PC-3 (cell line): ENCODE results near the gene EYS. TPM values are rescaled to one million over a fixed set of nuclear protein-coding genes. Genes with fewer than 3 reads are reported as not detected.

Experiments
- ATAC-seq: fragments of 200-7000 bp; cut with Tn5 transposase; 2 replicates; pipeline ENCODE4 v1.9.1; 2020; ENCODE audit warnings: mild to moderate bottlenecking, moderate library complexity
- BruUV-seq: library from RNA; stranded (reverse); fragments of 400-500 nt; replicated peaks from 2 replicates; lab custom pipeline; 2021; lab: Mats Ljungman, UMichigan
- CTCF ChIA-PET: fragments of 300-600 bp; sonication (Branson Sonifier 250); formaldehyde crosslinking; loops from one replicate; lab custom pipeline; 2022; ENCODE audit warnings: antibody characterized with exemption; lab: Charles Lee
- POLR2A ChIA-PET: fragments of 300-600 bp; sonication (Branson Sonifier 250); formaldehyde crosslinking; loops from one replicate; lab custom pipeline; 2022; ENCODE audit warnings: antibody characterized with exemption; ENCODE audit not compliant: unreplicated experiment; lab: Charles Lee
- DNase-seq: peaks from one replicate; pipeline ENCODE4 v3.0.0-alpha.2; 2015
- H2AFZ ChIP-seq: fragments of 300-600 bp; sonication (generic); 2 replicates; pipeline ENCODE4 v1.6.0; 2016; ENCODE audit warnings: antibody characterized with exemption, low read length
- H3F3A ChIP-seq: fragments of 300-600 bp; sonication (generic); one replicate; pipeline ENCODE4 v1.6.0; 2017; ENCODE audit warnings: antibody characterized with exemption, low read length, control low read depth, mild to moderate bottlenecking; ENCODE audit not compliant: unreplicated experiment
- H3K27ac ChIP-seq: fragments of 300-600 bp; sonication (generic); 2 replicates; pipeline ENCODE4 v1.5.1; 2016; ENCODE audit warnings: mild to moderate bottlenecking, low read length
- H3K27me3 ChIP-seq: fragments of 300-600 bp; sonication (generic); 2 replicates; pipeline ENCODE4 v1.6.1; 2016; ENCODE audit warnings: low read length, mixed read lengths
- H3K36me3 ChIP-seq: fragments of 300-600 bp; sonication (generic); 2 replicates; pipeline ENCODE4 v1.6.1; 2016; ENCODE audit warnings: low read depth, mixed run types, low read length, mixed read lengths
- H3K4me1 ChIP-seq: fragments of 300-600 bp; sonication (generic); 2 replicates; pipeline ENCODE4 v1.5.1; 2016; ENCODE audit warnings: low read length; ENCODE audit not compliant: insufficient read depth
- H3K4me2 ChIP-seq: fragments of 300-600 bp; sonication (generic); 2 replicates; pipeline ENCODE4 v1.6.0; 2016; ENCODE audit warnings: low read length
- H3K4me3 ChIP-seq: fragments of 300-600 bp; sonication (generic); 2 replicates; pipeline ENCODE4 v1.5.1; 2016; ENCODE audit warnings: mild to moderate bottlenecking, low read length, mixed read lengths
- H3K79me2 ChIP-seq: fragments of 300-600 bp; sonication (generic); 2 replicates; pipeline ENCODE4 v1.6.1; 2017; ENCODE audit warnings: low read length, mixed read lengths
- H3K9ac ChIP-seq: fragments of 300-600 bp; sonication (generic); 2 replicates; pipeline ENCODE4 v1.6.0; 2016; ENCODE audit warnings: mild to moderate bottlenecking, low read length
- H3K9me2 ChIP-seq: fragments of 300-600 bp; sonication (generic); replicated peaks from 2 replicates; pipeline ENCODE4 v1.6.1; 2016; ENCODE audit warnings: mixed run types, low read length, mixed read lengths
- H3K9me3 ChIP-seq: fragments of 300-600 bp; sonication (generic); 2 replicates; pipeline ENCODE4 v1.6.1; 2016; ENCODE audit warnings: low read length, mixed read lengths
- H4K20me1 ChIP-seq: fragments of 300-600 bp; sonication (generic); 2 replicates; pipeline ENCODE4 v1.6.1; 2016; ENCODE audit warnings: low read length, mixed read lengths
- EZH2 ChIP-seq: fragments of 300-600 bp; sonication (generic); IDR thresholded peaks from one replicate; pipeline ENCODE4 v1.6.1; 2017; ENCODE audit warnings: antibody characterized with exemption, mild to moderate bottlenecking, low read length; ENCODE audit not compliant: unreplicated experiment
- EZH2phosphoT487 ChIP-seq: fragments of 300-600 bp; sonication (generic); IDR thresholded peaks from 2 replicates; pipeline ENCODE4 v1.6.1; 2018; ENCODE audit warnings: mild to moderate bottlenecking, antibody characterized with exemption, low read length, borderline replicate concordance
- intact Hi-C: fragments of 100-400 bp; cut with micrococcal nuclease; formaldehyde crosslinking; loops from 2 replicates; pipeline ENCODE4 v1.9.0; 2023
- total RNA-seq: library from RNA; depleted of rRNA; stranded (reverse); fragments of >200 nt; gene quantifications from 2 replicates; pipeline ENCODE4 v1.2.3, GENCODE V29; 2014
- TF ChIP-seq, protein P1 (sequence below): fragments of 300-600 bp; sonication (generic); conservative IDR thresholded peaks from 2 replicates; pipeline ENCODE4 v1.5.1; 2017; ENCODE audit warnings: antibody characterized with exemption, low read depth, mild to moderate bottlenecking, low read length

EYS gene
- total RNA-seq, 1 experiment from 2014 or later = 0.07 TPM

DNA sequence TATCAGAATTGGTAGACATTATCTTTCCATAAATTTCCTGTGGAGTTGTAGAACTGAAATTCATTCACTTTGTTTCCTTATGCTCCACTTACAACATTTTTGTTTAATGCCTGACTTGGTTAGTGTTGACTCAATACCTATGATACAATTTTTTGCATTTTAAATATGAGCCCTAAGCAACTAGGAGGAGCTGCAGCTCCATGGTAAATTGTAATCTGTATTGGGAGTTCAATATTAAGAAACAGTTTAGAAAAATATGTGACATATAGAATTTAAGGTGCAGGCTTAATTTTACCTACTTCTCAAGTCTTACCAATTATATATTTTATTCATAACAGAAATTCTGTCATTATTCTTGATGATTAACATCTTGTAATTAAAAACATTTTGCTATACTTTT is 868.3 kb downstream of the EYS start:
- no peaks in the 10 kb centered on the region for H3K9me2 ChIP-seq
- POLR2A ChIA-PET = no interaction called here
- no TSS peak for BruUV-seq
- ATAC-seq (peak; percentile 48; the same call in 1 of the 2 replicates), DNase-seq (peak; percentile 25)
- no peaks in the 10 kb centered on the region for H3K4me1 ChIP-seq
- H3K9me3 ChIP-seq = no peaks in the 10 kb centered on the region
- no peaks in the 10 kb centered on the region for H3K27me3 ChIP-seq
- H3K4me2 ChIP-seq = no peak overlapping the region
- H2AFZ ChIP-seq = no peak overlapping the region
- H3K27ac ChIP-seq = no peak overlapping the region
- no peaks in the 10 kb centered on the region for H3F3A ChIP-seq
- H4K20me1 ChIP-seq = no peaks in the 10 kb centered on the region
- intact Hi-C loops = loop anchor here (5.0 to 10.0 kb wide), 2 partner anchors 236 to 826 kb away; no protein-coding TSS in a partner anchor
- no peak overlapping the region for H3K9ac ChIP-seq
- no peaks in the 10 kb centered on the region for H3K36me3 ChIP-seq
- CTCF ChIA-PET = no interaction called here
- H3K79me2 ChIP-seq = no peaks in the 10 kb centered on the region
- no peak overlapping the region for H3K4me3 ChIP-seq
- TF ChIP-seq, protein P1, sequence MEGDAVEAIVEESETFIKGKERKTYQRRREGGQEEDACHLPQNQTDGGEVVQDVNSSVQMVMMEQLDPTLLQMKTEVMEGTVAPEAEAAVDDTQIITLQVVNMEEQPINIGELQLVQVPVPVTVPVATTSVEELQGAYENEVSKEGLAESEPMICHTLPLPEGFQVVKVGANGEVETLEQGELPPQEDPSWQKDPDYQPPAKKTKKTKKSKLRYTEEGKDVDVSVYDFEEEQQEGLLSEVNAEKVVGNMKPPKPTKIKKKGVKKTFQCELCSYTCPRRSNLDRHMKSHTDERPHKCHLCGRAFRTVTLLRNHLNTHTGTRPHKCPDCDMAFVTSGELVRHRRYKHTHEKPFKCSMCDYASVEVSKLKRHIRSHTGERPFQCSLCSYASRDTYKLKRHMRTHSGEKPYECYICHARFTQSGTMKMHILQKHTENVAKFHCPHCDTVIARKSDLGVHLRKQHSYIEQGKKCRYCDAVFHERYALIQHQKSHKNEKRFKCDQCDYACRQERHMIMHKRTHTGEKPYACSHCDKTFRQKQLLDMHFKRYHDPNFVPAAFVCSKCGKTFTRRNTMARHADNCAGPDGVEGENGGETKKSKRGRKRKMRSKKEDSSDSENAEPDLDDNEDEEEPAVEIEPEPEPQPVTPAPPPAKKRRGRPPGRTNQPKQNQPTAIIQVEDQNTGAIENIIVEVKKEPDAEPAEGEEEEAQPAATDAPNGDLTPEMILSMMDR = no peak; the same call in 1 of the 2 replicates
- no peak for TF ChIP-seq EZH2
- no peak for TF ChIP-seq EZH2phosphoT487

DNA sequence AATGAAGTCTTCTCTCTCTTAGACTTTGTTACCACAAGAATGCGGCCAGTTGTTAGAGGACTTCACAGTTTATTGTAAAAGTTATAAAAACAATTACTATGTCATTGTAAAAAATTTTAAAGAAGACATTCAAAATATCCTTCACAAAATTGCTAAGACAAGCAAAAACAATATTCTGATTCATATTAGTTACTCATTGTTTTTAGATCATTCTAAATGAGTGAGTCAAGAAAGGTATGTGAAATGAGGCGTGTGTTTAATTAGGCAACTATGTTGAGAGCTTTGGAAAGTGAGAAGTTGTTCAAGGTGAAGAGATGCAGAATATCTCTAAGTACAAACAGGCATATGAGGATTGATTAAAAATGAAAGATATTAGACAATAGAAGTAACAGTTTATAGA is 875.3 kb downstream of the EYS start:
- Histone ChIP-seq H3K79me2 (no peaks in the 10 kb centered on the region), H3K4me3 (no peak overlapping the region), H3F3A (no peaks in the 10 kb centered on the region), H3K4me1 (no peaks in the 10 kb centered on the region), H3K4me2 (no peak overlapping the region), H3K9ac (no peak overlapping the region), H3K27ac (no peak overlapping the region), H3K9me2 (no peaks in the 10 kb centered on the region), H3K27me3 (no peaks in the 10 kb centered on the region), H2AFZ (no peak overlapping the region), H3K36me3 (no peaks in the 10 kb centered on the region), H4K20me1 (no peaks in the 10 kb centered on the region), H3K9me3 (no peaks in the 10 kb centered on the region)
- no peak for DNase-seq
- no TSS peak for BruUV-seq
- ChIA-PET CTCF (no interaction called here), POLR2A (no interaction called here)
- intact Hi-C loops = loop anchor here (10.0 kb wide), 1 partner anchor 243 kb away; no protein-coding TSS in a partner anchor
- TF ChIP-seq EZH2phosphoT487 (no peak), EZH2 (no peak)
- TF ChIP-seq, protein P1 = no peak
- no peak for ATAC-seq

- no peak overlapping the region for H3K9ac ChIP-seq
- no peaks in the 10 kb centered on the region for H3K27me3 ChIP-seq
- no peaks in the 10 kb centered on the region for H3F3A ChIP-seq
- intact Hi-C loops = no loop called here
- H3K4me1 ChIP-seq = no peaks in the 10 kb centered on the region
- no peak overlapping the region for H3K4me3 ChIP-seq
- no peaks in the 10 kb centered on the region for H3K9me2 ChIP-seq
- no peaks in the 10 kb centered on the region for H4K20me1 ChIP-seq
- H3K9me3 ChIP-seq = no peaks in the 10 kb centered on the region
- ATAC-seq = no peak
- no TSS peak for BruUV-seq
- H2AFZ ChIP-seq = no peak overlapping the region
- no peaks in the 10 kb centered on the region for H3K79me2 ChIP-seq
- no peaks in the 10 kb centered on the region for H3K36me3 ChIP-seq
- no peak for DNase-seq
- no peak overlapping the region for H3K27ac ChIP-seq
- no peak overlapping the region for H3K4me2 ChIP-seq
- TF ChIP-seq EZH2 = no peak
- TF ChIP-seq, protein P1 = no peak
- TF ChIP-seq EZH2phosphoT487 = no peak
- ChIA-PET POLR2A (no interaction called here), CTCF (no interaction called here)
Measured at GRCh38 chr6:64817525-64817924, 889.5 kb downstream of the EYS start.
